GM12878 (cell line): Measurements from ENCODE around the gene NUP93. TPM values are rescaled to one million over a fixed set of nuclear protein-coding genes. Genes with fewer than 3 reads are reported as not detected.

Experiments
- ATAC-seq: fragments of 200-7000 bp; cut with Tn5 transposase; 3 replicates; pipeline ENCODE4 v1.9.1; 2020; ENCODE audit warnings: mild to moderate bottlenecking, moderate library complexity
- BruUV-seq: library from RNA; stranded (reverse); fragments of 400-500 nt; replicated peaks from 2 replicates; lab custom pipeline; 2021; lab: Mats Ljungman, UMichigan
- CTCF ChIA-PET: fragments of 300-600 bp; sonication (Branson Sonifier 250); formaldehyde crosslinking; extraction: SDS; loops from one replicate; lab custom pipeline; 2021; ENCODE audit warnings: inconsistent platforms; lab: Yijun Ruan, JAX
- POLR2A ChIA-PET: fragments of 350-600 bp; formaldehyde crosslinking; extraction: SDS; loops from one replicate; lab custom pipeline; 2021; ENCODE audit warnings: inconsistent platforms; lab: Charles Lee
- RAD21 ChIA-PET: fragments of 300-600 bp; sonication (Branson Sonifier 250); formaldehyde crosslinking; loops from one replicate; lab custom pipeline; 2023; ENCODE audit warnings: antibody characterized with exemption; ENCODE audit not compliant: unreplicated experiment; lab: Charles Lee
- SMC1A ChIA-PET: fragments of 300-600 bp; sonication (Branson Sonifier 250); formaldehyde crosslinking; loops from one replicate; lab custom pipeline; 2023; ENCODE audit not compliant: unreplicated experiment, uncharacterized antibody; lab: Charles Lee
- DNase-seq: peaks from one replicate; pipeline ENCODE4 v3.0.0-alpha.2; 2011; ENCODE audit warnings: low read depth, low spot score
- FAIRE-seq: peaks from 3 replicates; lab custom pipeline; 2011; peaks lifted over from hg19 to GRCh38; lab: Jason Lieb, UNC
- H2AFZ ChIP-seq: 2 replicates; pipeline ENCODE4 v1.6.0; 2011; ENCODE audit warnings: low read depth, low read length, control low read depth; ENCODE audit not compliant: control insufficient read depth
- H3K27ac ChIP-seq: 2 replicates; pipeline ENCODE4 v1.5.1; 2011; ENCODE audit warnings: control low read depth; ENCODE audit not compliant: control insufficient read depth, insufficient read depth
- H3K27me3 ChIP-seq, 2 experiments: replicated peaks in 1 of 2; 2 replicates each; pipeline versions ENCODE4 v1.6.0 to v1.6.1; 2011; ENCODE audit warnings: low read length in 1 of 2; ENCODE audit not compliant: control insufficient read depth in 2 of 2, insufficient read depth in 2 of 2
- H3K36me3 ChIP-seq, 2 experiments: 2 replicates each; pipeline ENCODE4 v1.5.1; 2011; ENCODE audit warnings: low read length in 1 of 2; ENCODE audit not compliant: control insufficient read depth in 2 of 2, insufficient read depth in 2 of 2
- H3K4me1 ChIP-seq: 2 replicates; pipeline ENCODE4 v1.6.1; 2011; ENCODE audit warnings: mild to moderate bottlenecking, low read length, moderate library complexity, mixed read lengths; ENCODE audit not compliant: control insufficient read depth, insufficient read depth
- H3K4me2 ChIP-seq: 2 replicates; pipeline ENCODE4 v1.6.0; 2011; ENCODE audit warnings: control low read depth; ENCODE audit not compliant: control insufficient read depth, insufficient read depth
- H3K4me3 ChIP-seq: fragments of 200-600 bp; sonication (generic); 2 replicates; pipeline ENCODE4 v1.5.1; 2016
- H3K79me2 ChIP-seq: 2 replicates; pipeline ENCODE4 v1.6.0; 2011; ENCODE audit warnings: low read length; ENCODE audit not compliant: control insufficient read depth, insufficient read depth
- H3K9ac ChIP-seq: 2 replicates; pipeline ENCODE4 v1.8.0; 2011; ENCODE audit warnings: low read length, control low read depth, mixed read lengths; ENCODE audit not compliant: control insufficient read depth, insufficient read depth
- H3K9me3 ChIP-seq: replicated peaks from 3 replicates; pipeline ENCODE4 v1.5.1; 2011; ENCODE audit warnings: mild to moderate bottlenecking, low read length; ENCODE audit not compliant: control insufficient read depth, insufficient read depth
- H4K20me1 ChIP-seq: 2 replicates; pipeline ENCODE4 v1.6.0; 2011; ENCODE audit not compliant: control insufficient read depth, insufficient read depth
- CHD2 ChIP-seq: IDR thresholded peaks from 2 replicates; pipeline ENCODE4 v1.6.1; 2011; ENCODE audit warnings: low read depth, low read length, improper control_type of control experiment, borderline replicate concordance
- IKZF1 ChIP-seq: fragments of 450-650 bp; conservative IDR thresholded peaks from 2 replicates; pipeline ENCODE4 v1.6.1; 2017; ENCODE audit warnings: antibody characterized with exemption, mild to moderate bottlenecking
- LARP7 ChIP-seq: fragments of 450-650 bp; IDR thresholded peaks from 2 replicates; pipeline ENCODE4 v1.6.1; 2017; ENCODE audit warnings: mild to moderate bottlenecking
- NFIC ChIP-seq: IDR thresholded peaks from 2 replicates; pipeline ENCODE4 v1.6.1; 2012; ENCODE audit warnings: low read depth, mild to moderate bottlenecking, inconsistent platforms, low read length, moderate library complexity
- NR2C2 ChIP-seq: IDR thresholded peaks from 2 replicates; pipeline ENCODE4 v1.6.1; 2011; ENCODE audit warnings: borderline replicate concordance, low read depth; ENCODE audit not compliant: control insufficient read depth, insufficient read length
- SMAD5 ChIP-seq: IDR thresholded peaks from 2 replicates; pipeline ENCODE4 v1.6.1; 2016; ENCODE audit warnings: antibody characterized with exemption, low read depth
- STAT1 ChIP-seq: fragments of 450-650 bp; conservative IDR thresholded peaks from 2 replicates; pipeline ENCODE4 v1.6.1; 2014; ENCODE audit warnings: antibody characterized with exemption, mild to moderate bottlenecking
- whole genome bisulfite sequencing: methylation state at CpG from one replicate; pipeline ENCODE4 v1.1.6; 2016; ENCODE audit warnings: low lambda C conversion rate; ENCODE audit not compliant: insufficient replicate concordance, insufficient coverage; ENCODE audit errors: missing lambda C conversion rate; 5-methylcytosine and 5-hydroxymethylcytosine counted together
- in situ Hi-C: fragments of 300-500 bp; cut with MboI; formaldehyde crosslinking; loops from 9 replicates; pipeline ENCODE4 v1.14.3; 2018; ENCODE audit warnings: mixed read lengths
- intact Hi-C: fragments of 100-400 bp; cut with micrococcal nuclease; formaldehyde crosslinking; loops from one replicate; pipeline ENCODE4 v1.14.2; 2022; ENCODE audit not compliant: unreplicated experiment
- polyA plus RNA-seq, 11 experiments: library from polyadenylated mRNA; depleted of rRNA in 4 of 11; unstranded in 6 of 11; stranded (reverse) in 5 of 11; fragments of >200 nt; fragmentation: Nextera tagmentation in 4 of 11; fragmentation: Illumina TruSeq in 1 of 11; extraction: Ambion mirVana in 4 of 11; extraction: Trizol in 1 of 11; gene quantifications; 1 replicate in 1 of 11; 2 replicates in 10 of 11; pipeline versions ENCODE4 v1.2.1 to v1.2.3, GENCODE V29; 2011 to 2016; ENCODE audit warnings: inconsistent platforms in 2 of 11, missing spikeins in 2 of 11, low read depth in 1 of 11
- total RNA-seq, 4 experiments: library from RNA; depleted of rRNA in 3 of 4; stranded (reverse); fragments of >200 nt in 3 of 4; fragmentation: Illumina TruSeq in 1 of 4; extraction: Trizol in 1 of 4; gene quantifications; 2 replicates each; pipeline versions ENCODE4 v1.2.1 to v1.2.3, GENCODE V29; 2013 to 2021
- TF ChIP-seq, protein P1 (sequence below): fragments of 450-650 bp; IDR thresholded peaks from 2 replicates; pipeline ENCODE4 v1.6.1; 2016; ENCODE audit warnings: mild to moderate bottlenecking

The NUP93 gene
- total and polyA plus RNA-seq, 10 of the 15 experiments (the other 5 are each of a cell fraction or from before 2014, with no cell fraction given), result 82.2 to 175 (median 101) TPM

DNA sequence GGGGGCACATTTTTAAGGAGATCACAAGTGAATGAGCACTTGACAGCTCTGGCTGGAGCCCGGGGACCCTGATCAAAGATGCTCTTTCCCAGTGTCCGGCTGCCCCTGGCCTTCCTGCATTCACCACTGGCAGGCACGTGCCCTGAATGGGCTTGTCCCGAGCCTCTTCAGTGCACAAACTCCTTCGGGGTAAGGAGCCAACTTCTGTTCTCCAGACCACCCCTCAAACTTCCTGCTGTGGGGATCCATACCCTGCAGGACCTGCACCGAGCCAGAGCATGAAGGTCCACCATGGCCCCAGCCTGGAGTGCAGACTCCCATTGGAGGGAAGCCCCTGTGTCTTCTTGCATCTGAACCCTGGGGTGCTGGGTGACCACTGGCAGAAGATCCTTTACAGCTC, 125.3 kb downstream of the NUP93 start (continued):
- TF ChIP-seq, protein P1, sequence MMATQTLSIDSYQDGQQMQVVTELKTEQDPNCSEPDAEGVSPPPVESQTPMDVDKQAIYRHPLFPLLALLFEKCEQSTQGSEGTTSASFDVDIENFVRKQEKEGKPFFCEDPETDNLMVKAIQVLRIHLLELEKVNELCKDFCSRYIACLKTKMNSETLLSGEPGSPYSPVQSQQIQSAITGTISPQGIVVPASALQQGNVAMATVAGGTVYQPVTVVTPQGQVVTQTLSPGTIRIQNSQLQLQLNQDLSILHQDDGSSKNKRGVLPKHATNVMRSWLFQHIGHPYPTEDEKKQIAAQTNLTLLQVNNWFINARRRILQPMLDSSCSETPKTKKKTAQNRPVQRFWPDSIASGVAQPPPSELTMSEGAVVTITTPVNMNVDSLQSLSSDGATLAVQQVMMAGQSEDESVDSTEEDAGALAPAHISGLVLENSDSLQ, result no peak
- TF ChIP-seq NR2C2, result no peak
- TF ChIP-seq STAT1, result no peak
- TF ChIP-seq, all 136 proteins: peak for 0

DNA sequence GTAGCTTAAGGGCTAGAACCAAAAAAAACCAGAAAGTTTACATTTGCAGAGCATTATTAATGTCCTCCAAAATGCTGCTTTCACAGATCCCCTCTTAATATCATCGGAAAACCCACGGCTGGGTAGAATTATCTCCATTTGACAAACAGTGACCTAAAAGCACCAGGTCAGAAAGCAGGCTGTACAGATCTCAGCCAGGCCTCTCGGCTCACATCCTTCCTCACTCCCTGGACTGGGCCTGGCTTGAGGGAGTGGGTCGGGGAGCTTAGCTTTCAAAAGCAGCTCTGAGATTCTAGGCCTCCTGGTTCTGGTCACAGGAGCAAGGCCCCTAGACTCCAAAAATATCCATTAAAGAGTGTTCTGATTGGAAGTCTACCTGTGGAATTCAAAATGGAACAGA, 126.0 kb downstream of the NUP93 start:
- WGBS, result 98% methylated on average over 4 of the region's 4 CpGs
- ChIA-PET CTCF (interaction anchor here (1.1 to 1.5 kb wide), 3 partner anchors 11 to 154 kb away, joined by 3 to 8 read pairs (median 4); no protein-coding TSS in a partner anchor), SMC1A (interaction anchor here (1.0 to 1.8 kb wide), 4 partner anchors 13 to 41 kb away, joined by 3 to 7 read pairs (median 4); no protein-coding TSS in a partner anchor), RAD21 (interaction anchor here (0.6 to 1.8 kb wide), 3 partner anchors 8 to 96 kb away, joined by 3 to 8 read pairs (median 3); no protein-coding TSS in a partner anchor), POLR2A (no interaction called here)
- no peaks in the 10 kb centered on the region for H3K79me2 ChIP-seq
- no peaks in the 10 kb centered on the region for H3K9me3 ChIP-seq
- FAIRE-seq (no peak), DNase-seq (no peak), ATAC-seq (no peak)
- H4K20me1 ChIP-seq, result no peaks in the 10 kb centered on the region
- in situ Hi-C loops, result no loop called here
- no peak overlapping the region for H3K4me3 ChIP-seq
- H2AFZ ChIP-seq, result no peak overlapping the region
- TF ChIP-seq SMAD5, result no peak
- TF ChIP-seq NFIC, result no peak
- TF ChIP-seq CHD2, result no peak
- TF ChIP-seq LARP7, result no peak
- no peak for TF ChIP-seq IKZF1
- no peak overlapping the region for H3K27ac ChIP-seq
- no peaks in the 10 kb centered on the region for H3K27me3 ChIP-seq
- BruUV-seq, result no TSS peak
- H3K4me2 ChIP-seq, result no peak overlapping the region
- H3K36me3 ChIP-seq, result no peaks in the 10 kb centered on the region
- peaks cover 23% of the 10 kb centered on the region for H3K4me1 ChIP-seq
- intact Hi-C loops, result no loop called here
- H3K9ac ChIP-seq, result no peak overlapping the region
